Measurements from ENCODE around the gene CAMTA1.
"Not testable (repeated sequence)": the region's sequence is repeated elsewhere in the genome, so short reads cannot be mapped to it uniquely, and the experiment has no call there.

CAMTA1 gene

DNA sequence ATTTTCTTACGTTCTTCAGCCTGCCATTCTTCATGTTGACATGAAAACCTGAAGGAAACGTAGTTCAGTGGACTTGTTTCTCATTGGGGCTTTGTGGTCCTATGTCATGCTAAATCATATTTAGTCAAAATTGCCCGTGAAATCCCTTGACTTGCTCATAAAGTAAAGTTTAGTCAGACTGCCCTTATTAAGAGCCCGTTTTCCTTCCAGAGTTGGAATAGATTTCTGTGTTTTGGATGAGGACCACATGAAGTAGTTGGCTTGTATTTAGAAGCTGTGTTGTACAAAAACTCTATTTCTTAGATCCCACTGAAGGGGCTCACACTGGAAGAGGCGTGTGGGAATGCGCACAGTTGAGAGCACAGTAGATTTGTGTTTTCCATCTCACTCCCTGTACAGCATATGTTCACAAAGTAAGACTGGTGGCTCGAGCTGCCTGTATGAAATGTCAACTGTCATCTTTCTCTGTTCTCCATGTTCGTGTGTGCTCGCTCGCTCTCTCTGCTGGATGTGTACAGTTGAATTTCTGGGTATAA, 42.4 kb downstream of the CAMTA1 start:
- no peaks in the 10 kb centered on the region for H3K9me3 ChIP-seq (ENCODE audit: control insufficient read depth, insufficient read depth, low read length)
- H3K27me3 ChIP-seq (ENCODE audit: control insufficient read depth, insufficient read depth, low read length) = no peaks in the 10 kb centered on the region
- H3K4me1 ChIP-seq (ENCODE audit: control insufficient read depth, insufficient read depth, low read length) = peaks cover 4% of the 10 kb centered on the region; the same call in 1 of the 2 replicates
- H3K9ac ChIP-seq (ENCODE audit: low read depth, low read length) = no peak overlapping the region
- peaks cover 17% of the 10 kb centered on the region for H3K36me3 ChIP-seq (ENCODE audit: control insufficient read depth, insufficient read depth, low read length)
- H3K4me3 ChIP-seq (ENCODE audit: low read depth, low read length) = no peak overlapping the region
- H3K27ac ChIP-seq (ENCODE audit: low read depth, low read length) = no peak overlapping the region

GRCh38 chr1:6831366-6831765, 46.1 kb downstream of the CAMTA1 start:
- no peaks in the 10 kb centered on the region for H3K27me3 ChIP-seq (ENCODE audit: control insufficient read depth, insufficient read depth, low read length)
- no peak overlapping the region for H3K9ac ChIP-seq (ENCODE audit: low read depth, low read length)
- H3K9me3 ChIP-seq (ENCODE audit: control insufficient read depth, insufficient read depth, low read length) = no peaks in the 10 kb centered on the region
- no peak overlapping the region for H3K27ac ChIP-seq (ENCODE audit: low read depth, low read length)
- H3K36me3 ChIP-seq (ENCODE audit: control insufficient read depth, insufficient read depth, low read length) = peaks cover 9% of the 10 kb centered on the region
- H3K4me3 ChIP-seq (ENCODE audit: low read depth, low read length) = no peak overlapping the region
- peaks cover 4% of the 10 kb centered on the region; the same call in 1 of the 2 replicates for H3K4me1 ChIP-seq (ENCODE audit: control insufficient read depth, insufficient read depth, low read length)

DNA sequence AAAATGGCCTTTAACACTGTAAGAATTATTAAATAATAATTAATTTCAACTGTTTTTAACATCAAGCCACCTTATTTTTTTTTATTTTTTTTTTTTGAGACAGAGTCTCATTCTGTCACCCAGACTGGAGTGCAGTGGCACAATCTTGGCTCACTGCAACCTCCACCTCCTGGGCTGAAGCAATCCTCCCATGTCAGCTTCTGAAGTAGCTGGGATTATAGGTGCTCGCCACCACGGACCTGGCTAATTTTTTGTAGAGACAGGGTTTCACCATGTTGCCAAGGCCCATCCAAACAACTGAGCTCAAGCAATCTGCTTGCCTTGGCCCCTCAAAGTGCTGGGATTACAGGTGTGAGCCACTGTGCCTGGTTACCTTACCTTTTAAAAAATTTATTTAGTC, 46.8 kb downstream of the CAMTA1 start:
- not testable (repeated sequence) for H3K27ac ChIP-seq (ENCODE audit: low read depth, low read length); H3K4me3 ChIP-seq (ENCODE audit: low read depth, low read length); H3K9me3 ChIP-seq (ENCODE audit: control insufficient read depth, insufficient read depth, low read length); H3K36me3 ChIP-seq (ENCODE audit: control insufficient read depth, insufficient read depth, low read length); H3K9ac ChIP-seq (ENCODE audit: low read depth, low read length); H3K4me1 ChIP-seq (ENCODE audit: control insufficient read depth, insufficient read depth, low read length); H3K27me3 ChIP-seq (ENCODE audit: control insufficient read depth, insufficient read depth, low read length)

GRCh38 chr1:6832531-6833188, 47.4 kb downstream of the CAMTA1 start:
- Histone ChIP-seq H3K36me3 (ENCODE audit: control insufficient read depth, insufficient read depth, low read length) (peaks cover 6% of the 10 kb centered on the region), H3K27ac (ENCODE audit: low read depth, low read length) (no peak overlapping the region), H3K27me3 (ENCODE audit: control insufficient read depth, insufficient read depth, low read length) (no peaks in the 10 kb centered on the region), H3K9ac (ENCODE audit: low read depth, low read length) (no peak overlapping the region), H3K9me3 (ENCODE audit: control insufficient read depth, insufficient read depth, low read length) (no peaks in the 10 kb centered on the region), H3K4me3 (ENCODE audit: low read depth, low read length) (no peak overlapping the region), H3K4me1 (ENCODE audit: control insufficient read depth, insufficient read depth, low read length) (no peaks in the 10 kb centered on the region)

GRCh38 chr1:6833804-6834203, 48.5 kb downstream of the CAMTA1 start:
- no peak overlapping the region for H3K9ac ChIP-seq (ENCODE audit: low read depth, low read length)
- H3K36me3 ChIP-seq (ENCODE audit: control insufficient read depth, insufficient read depth, low read length) = peaks cover 9% of the 10 kb centered on the region
- H3K27ac ChIP-seq (ENCODE audit: low read depth, low read length) = no peak overlapping the region
- no peaks in the 10 kb centered on the region for H3K27me3 ChIP-seq (ENCODE audit: control insufficient read depth, insufficient read depth, low read length)
- no peak overlapping the region for H3K4me3 ChIP-seq (ENCODE audit: low read depth, low read length)
- no peaks in the 10 kb centered on the region for H3K9me3 ChIP-seq (ENCODE audit: control insufficient read depth, insufficient read depth, low read length)
- no peaks in the 10 kb centered on the region for H3K4me1 ChIP-seq (ENCODE audit: control insufficient read depth, insufficient read depth, low read length)

DNA sequence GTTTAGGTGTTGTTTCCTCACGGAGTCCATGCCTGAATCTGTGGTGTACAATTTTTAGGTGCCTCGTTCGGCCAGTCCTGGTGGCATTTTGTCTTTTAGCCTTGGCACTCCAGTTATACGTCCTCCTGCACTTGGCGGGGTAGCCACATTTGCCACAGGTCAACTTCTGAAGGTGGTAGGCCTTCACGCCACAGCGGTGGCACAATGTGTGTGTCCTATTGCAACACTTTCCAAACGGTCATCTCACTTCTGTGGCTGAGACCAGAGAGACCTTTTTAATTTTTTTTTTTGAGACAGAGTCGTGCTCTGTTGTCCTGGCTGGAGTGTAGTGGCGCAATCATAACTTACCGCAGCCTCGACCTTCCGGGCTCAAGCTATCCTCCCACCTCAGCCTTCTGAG, 49.1 kb downstream of the CAMTA1 start:
- Histone ChIP-seq H3K27me3 (ENCODE audit: control insufficient read depth, insufficient read depth, low read length) (no peaks in the 10 kb centered on the region), H3K9ac (ENCODE audit: low read depth, low read length) (no peak overlapping the region)

GRCh38 chr1:6835139-6835538, 49.9 kb downstream of the CAMTA1 start:
- no peak overlapping the region for H3K4me3 ChIP-seq (ENCODE audit: low read depth, low read length)
- peaks cover 3% of the 10 kb centered on the region; the same call in 1 of the 2 replicates for H3K36me3 ChIP-seq (ENCODE audit: control insufficient read depth, insufficient read depth, low read length)
- H3K9me3 ChIP-seq (ENCODE audit: control insufficient read depth, insufficient read depth, low read length) = no peaks in the 10 kb centered on the region
- H3K27ac ChIP-seq (ENCODE audit: low read depth, low read length) = no peak overlapping the region
- H3K4me1 ChIP-seq (ENCODE audit: control insufficient read depth, insufficient read depth, low read length) = no peaks in the 10 kb centered on the region
- no peaks in the 10 kb centered on the region for H3K27me3 ChIP-seq (ENCODE audit: control insufficient read depth, insufficient read depth, low read length)
- H3K9ac ChIP-seq (ENCODE audit: low read depth, low read length) = no peak overlapping the region

More for the DNA sequence above, 49.1 kb downstream of the CAMTA1 start:
- no peak overlapping the region for H3K27ac ChIP-seq (ENCODE audit: low read depth, low read length)
- H3K4me3 ChIP-seq (ENCODE audit: low read depth, low read length) = no peak overlapping the region
- peaks cover 5% of the 10 kb centered on the region for H3K36me3 ChIP-seq (ENCODE audit: control insufficient read depth, insufficient read depth, low read length)
- no peaks in the 10 kb centered on the region for H3K4me1 ChIP-seq (ENCODE audit: control insufficient read depth, insufficient read depth, low read length)
- no peaks in the 10 kb centered on the region for H3K9me3 ChIP-seq (ENCODE audit: control insufficient read depth, insufficient read depth, low read length)

DNA sequence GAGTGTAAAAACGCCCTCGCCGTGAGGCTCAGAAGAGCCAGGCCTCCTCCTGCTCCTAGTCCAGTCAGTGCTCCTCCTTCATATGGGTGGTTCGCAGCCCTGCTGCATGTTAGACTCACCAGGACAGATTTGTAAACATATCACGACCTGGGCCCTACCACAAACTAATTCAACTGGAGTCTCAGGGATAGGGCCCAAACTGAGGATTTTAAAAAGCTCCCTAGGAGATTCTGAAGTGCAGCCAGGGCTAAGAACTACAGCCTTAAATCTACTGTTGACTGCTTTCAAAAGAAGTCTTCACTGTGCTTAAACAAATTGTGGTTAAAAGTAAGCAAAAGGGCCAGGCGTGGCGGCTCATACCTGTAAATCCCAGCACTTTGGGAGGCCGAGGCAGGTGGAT, 57.0 kb downstream of the CAMTA1 start:
- Histone ChIP-seq H3K4me1 (ENCODE audit: control insufficient read depth, insufficient read depth, low read length) (no peaks in the 10 kb centered on the region), H3K27ac (ENCODE audit: low read depth, low read length) (no peak overlapping the region), H3K9me3 (ENCODE audit: control insufficient read depth, insufficient read depth, low read length) (no peaks in the 10 kb centered on the region), H3K27me3 (ENCODE audit: control insufficient read depth, insufficient read depth, low read length) (no peaks in the 10 kb centered on the region), H3K9ac (ENCODE audit: low read depth, low read length) (no peak overlapping the region), H3K4me3 (ENCODE audit: low read depth, low read length) (no peak overlapping the region), H3K36me3 (ENCODE audit: control insufficient read depth, insufficient read depth, low read length) (peaks cover 5% of the 10 kb centered on the region; the same call in 1 of the 2 replicates)

- H3K27ac ChIP-seq (ENCODE audit: low read depth, low read length); H3K4me3 ChIP-seq (ENCODE audit: low read depth, low read length); H3K9me3 ChIP-seq (ENCODE audit: control insufficient read depth, insufficient read depth, low read length); H3K27me3 ChIP-seq (ENCODE audit: control insufficient read depth, insufficient read depth, low read length); H3K36me3 ChIP-seq (ENCODE audit: control insufficient read depth, insufficient read depth, low read length); H3K4me1 ChIP-seq (ENCODE audit: control insufficient read depth, insufficient read depth, low read length); H3K9ac ChIP-seq (ENCODE audit: low read depth, low read length): not testable (repeated sequence)
Observed at GRCh38 chr1:6845786-6846185, 60.5 kb downstream of the CAMTA1 start.

DNA sequence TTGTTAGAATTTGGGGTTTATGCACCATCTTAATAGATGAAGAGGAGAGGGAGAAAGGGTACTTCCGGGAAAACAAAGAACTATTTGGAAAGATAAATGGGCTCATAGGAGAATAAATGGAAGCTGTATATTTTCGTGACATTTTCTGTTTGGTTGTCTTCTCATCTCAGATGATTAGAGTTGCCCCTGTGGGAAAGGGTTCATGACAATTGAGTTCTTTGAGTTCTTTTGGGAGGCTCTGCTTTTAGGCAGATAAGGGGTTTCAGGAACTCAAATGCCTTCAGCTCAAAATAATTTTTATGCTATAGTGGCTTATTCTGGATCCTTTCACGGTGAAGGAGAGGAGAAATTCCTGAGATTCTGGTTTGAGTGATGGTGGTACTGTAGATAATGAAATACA, 63.6 kb downstream of the CAMTA1 start:
- Histone ChIP-seq H3K9me3 (ENCODE audit: control insufficient read depth, insufficient read depth, low read length) (no peaks in the 10 kb centered on the region), H3K4me3 (ENCODE audit: low read depth, low read length) (no peak overlapping the region), H3K36me3 (ENCODE audit: control insufficient read depth, insufficient read depth, low read length) (peaks cover 10% of the 10 kb centered on the region), H3K9ac (ENCODE audit: low read depth, low read length) (no peak overlapping the region), H3K27ac (ENCODE audit: low read depth, low read length) (no peak overlapping the region), H3K4me1 (ENCODE audit: control insufficient read depth, insufficient read depth, low read length) (no peaks in the 10 kb centered on the region), H3K27me3 (ENCODE audit: control insufficient read depth, insufficient read depth, low read length) (no peaks in the 10 kb centered on the region)

DNA sequence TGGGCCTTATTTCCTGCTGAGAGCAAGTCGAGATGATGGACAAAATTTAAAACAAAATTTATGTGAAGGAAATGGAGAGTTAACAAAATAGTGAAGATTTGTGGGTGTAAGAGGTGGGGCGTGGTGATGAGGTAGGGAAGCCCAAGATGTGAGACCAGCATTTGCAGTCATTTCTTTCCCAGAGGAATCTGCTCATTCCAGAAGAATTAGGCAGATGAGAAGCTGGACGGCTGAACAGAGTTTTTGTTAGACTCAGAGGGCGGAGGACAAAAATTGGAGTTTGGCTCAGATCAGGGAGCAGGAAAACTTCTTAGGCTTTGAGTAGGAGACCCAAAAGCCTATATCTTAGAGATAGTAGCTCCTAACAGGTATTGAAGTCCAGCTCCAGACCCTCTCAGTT, 65.3 kb downstream of the CAMTA1 start:
- H3K27me3 ChIP-seq (ENCODE audit: control insufficient read depth, insufficient read depth, low read length) = no peaks in the 10 kb centered on the region
- no peak overlapping the region for H3K27ac ChIP-seq (ENCODE audit: low read depth, low read length)
- no peak overlapping the region for H3K9ac ChIP-seq (ENCODE audit: low read depth, low read length)
- H3K9me3 ChIP-seq (ENCODE audit: control insufficient read depth, insufficient read depth, low read length) = no peaks in the 10 kb centered on the region
- H3K4me1 ChIP-seq (ENCODE audit: control insufficient read depth, insufficient read depth, low read length) = no peaks in the 10 kb centered on the region
- peaks cover 9% of the 10 kb centered on the region for H3K36me3 ChIP-seq (ENCODE audit: control insufficient read depth, insufficient read depth, low read length)
- H3K4me3 ChIP-seq (ENCODE audit: low read depth, low read length) = no peak overlapping the region

Data from HUES48 (cell line).